IPS-20b (cell line): ENCODE data around the gene ENTPD1.
"Not testable (repeated sequence)": the region's sequence is repeated elsewhere in the genome, so short reads cannot be mapped to it uniquely, and the experiment has no call there.

Experiments
- H3K27ac ChIP-seq: one replicate; pipeline ENCODE4 v1.5.1; 2013; ENCODE audit warnings: low read length
- H3K27me3 ChIP-seq: 2 replicates; pipeline ENCODE4 v1.6.1; 2013; ENCODE audit warnings: mild to moderate bottlenecking, low read length, inconsistent platforms; ENCODE audit not compliant: insufficient read depth
- H3K36me3 ChIP-seq: 2 replicates; pipeline ENCODE4 v1.6.1; 2013; ENCODE audit warnings: low read depth, mild to moderate bottlenecking, inconsistent platforms, low read length, moderate library complexity; ENCODE audit not compliant: insufficient read depth
- H3K4me1 ChIP-seq: 2 replicates; pipeline ENCODE4 v1.6.1; 2013; ENCODE audit warnings: mild to moderate bottlenecking, control low read depth, inconsistent platforms, low read length, moderate library complexity; ENCODE audit not compliant: insufficient read depth
- H3K4me3 ChIP-seq: 2 replicates; pipeline ENCODE4 v1.5.1; 2013; ENCODE audit warnings: mild to moderate bottlenecking, low read length, inconsistent platforms
- H3K9ac ChIP-seq: 2 replicates; pipeline ENCODE4 v1.6.1; 2013; ENCODE audit warnings: low read depth, mild to moderate bottlenecking, inconsistent platforms, low read length, moderate library complexity
- H3K9me3 ChIP-seq: 2 replicates; pipeline ENCODE4 v1.6.1; 2013; ENCODE audit warnings: mild to moderate bottlenecking, low read depth, low read length, inconsistent platforms; ENCODE audit not compliant: insufficient read depth

ENTPD1 gene

DNA sequence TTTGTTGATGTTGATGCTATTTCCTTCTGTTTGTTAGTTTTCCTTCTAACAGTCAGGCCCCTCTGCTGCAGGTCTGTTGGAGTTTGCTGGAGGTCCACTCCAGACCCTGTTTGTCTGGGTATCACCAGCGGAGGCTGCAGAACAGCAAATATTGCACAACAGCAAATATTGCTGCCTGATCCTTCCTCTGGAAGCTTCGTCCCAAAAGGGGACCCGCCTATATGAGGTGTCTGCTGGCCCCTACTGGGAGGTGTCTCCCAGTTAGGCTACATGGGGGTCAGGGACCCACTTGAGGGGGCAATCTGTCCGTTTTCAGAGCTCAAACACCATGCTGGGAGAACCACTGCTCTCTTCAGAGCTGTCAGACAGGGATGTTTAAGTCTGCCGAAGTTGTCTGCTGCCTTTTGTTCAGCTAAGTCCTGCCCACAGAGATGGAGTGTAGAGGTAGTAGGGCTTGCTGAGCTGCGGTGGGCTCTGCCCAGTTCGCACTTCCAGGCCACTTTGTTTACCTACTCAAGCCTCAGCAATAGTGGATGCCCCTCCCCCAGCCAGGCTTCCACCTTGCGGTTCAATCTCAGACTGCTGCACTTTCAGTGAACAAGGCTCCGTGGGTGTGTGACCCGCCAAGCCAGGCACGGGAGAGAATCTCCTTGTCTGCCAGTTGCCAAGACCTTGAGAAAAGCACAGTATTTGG is 50.9 kb downstream of the ENTPD1 start:
- peaks cover 43% of the 10 kb centered on the region for H3K9me3 ChIP-seq
- H3K4me1 ChIP-seq, H3K27ac ChIP-seq, H3K4me3 ChIP-seq, H3K36me3 ChIP-seq, H3K27me3 ChIP-seq, H3K9ac ChIP-seq: not testable (repeated sequence)

- not testable (repeated sequence) for H3K4me1 ChIP-seq, H3K9ac ChIP-seq, H3K27ac ChIP-seq, H3K4me3 ChIP-seq, H3K27me3 ChIP-seq, H3K36me3 ChIP-seq
- H3K9me3 ChIP-seq, result peaks cover 37% of the 10 kb centered on the region
Measured at GRCh38 chr10:95808705-95809308, 52.8 kb downstream of the ENTPD1 start.

DNA sequence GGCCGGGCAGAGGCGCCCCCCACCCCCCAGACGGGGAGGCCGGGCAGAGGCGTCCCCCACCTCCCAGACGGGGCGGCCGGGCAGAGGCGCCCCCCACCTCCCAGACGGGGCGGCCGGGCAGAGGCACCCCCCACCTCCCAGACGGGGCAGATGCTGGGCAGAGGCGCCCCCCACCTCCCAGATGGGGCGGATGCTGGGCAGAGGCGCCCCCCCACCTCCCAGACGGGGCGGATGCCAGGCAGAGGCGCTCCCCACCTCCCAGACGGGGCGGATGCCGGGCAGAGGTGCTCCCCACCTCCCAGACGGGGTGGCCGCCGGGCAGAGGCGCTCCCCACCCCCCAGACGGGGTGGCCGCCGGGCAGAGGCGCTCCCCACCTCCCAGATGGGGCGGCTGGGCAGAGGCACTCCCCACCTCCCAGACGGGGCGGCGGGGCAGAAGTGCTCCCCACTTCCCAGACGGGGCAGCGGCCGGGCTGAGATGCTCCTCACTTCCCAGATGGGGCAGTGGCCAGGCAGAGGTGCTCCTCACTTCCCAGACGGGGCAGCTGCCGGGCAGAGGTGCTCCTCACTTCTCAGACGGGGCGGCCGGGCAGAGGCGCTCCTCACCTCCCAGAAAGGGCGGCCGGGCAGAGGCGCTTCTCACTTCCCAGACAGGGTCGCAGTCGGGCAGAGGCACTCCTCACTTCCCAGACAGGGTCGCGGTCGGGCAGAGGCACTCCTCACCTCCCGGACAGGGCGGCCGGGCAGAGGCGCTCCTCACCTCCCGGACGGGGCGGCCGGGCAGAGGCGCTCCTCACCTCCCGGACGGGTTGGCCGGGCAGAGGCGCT is 53.6 kb downstream of the ENTPD1 start:
- H3K4me3 ChIP-seq, result no peak overlapping the region

DNA sequence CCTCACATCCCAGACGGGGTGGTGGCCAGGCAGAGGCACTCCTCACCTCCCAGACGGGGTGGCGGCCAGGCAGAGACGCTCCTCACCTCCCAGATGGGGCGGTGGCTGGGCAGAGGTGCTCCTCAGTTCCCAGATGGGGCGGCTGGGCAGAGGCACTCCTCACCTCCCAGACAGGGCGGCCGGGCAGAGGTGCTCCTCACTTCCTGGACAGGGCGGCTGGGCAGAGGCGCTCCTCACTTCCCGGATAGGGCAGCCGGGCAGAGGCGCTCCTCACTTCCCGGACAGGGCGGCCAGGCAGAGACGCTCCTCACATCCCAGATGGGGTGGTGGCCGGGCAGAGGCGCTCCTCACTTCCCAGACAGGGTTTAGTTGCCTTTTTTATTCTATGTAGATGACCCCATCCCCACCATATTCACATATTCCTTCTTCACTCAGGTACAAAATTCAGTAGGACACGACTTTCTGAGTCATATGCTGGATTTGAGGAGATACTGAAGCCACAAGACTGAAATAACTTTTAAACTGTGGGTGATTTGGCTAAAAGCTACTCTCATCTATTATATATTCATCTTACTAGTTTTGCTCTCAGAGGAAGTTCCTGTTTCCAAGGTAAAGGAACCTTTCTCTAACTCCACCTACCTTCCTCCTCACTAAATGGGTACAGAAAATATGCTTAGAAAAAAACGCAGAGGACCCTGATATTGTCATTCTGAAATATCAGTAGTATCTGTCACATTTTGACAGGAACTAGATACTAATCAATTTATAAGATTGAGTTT is 54.4 kb downstream of the ENTPD1 start:
- Histone ChIP-seq H3K27me3 (no peaks in the 10 kb centered on the region), H3K27ac (no peak overlapping the region), H3K36me3 (no peaks in the 10 kb centered on the region), H3K9me3 (peaks cover 37% of the 10 kb centered on the region), H3K4me1 (no peaks in the 10 kb centered on the region), H3K9ac (no peak overlapping the region), H3K4me3 (no peak overlapping the region)

More for the DNA sequence above, 53.6 kb downstream of the ENTPD1 start:
- no peaks in the 10 kb centered on the region for H3K36me3 ChIP-seq
- no peak overlapping the region for H3K27ac ChIP-seq
- no peaks in the 10 kb centered on the region for H3K27me3 ChIP-seq
- H3K9ac ChIP-seq, result no peak overlapping the region
- no peaks in the 10 kb centered on the region for H3K4me1 ChIP-seq
- H3K9me3 ChIP-seq, result peaks cover 37% of the 10 kb centered on the region

- no peaks in the 10 kb centered on the region for H3K4me1 ChIP-seq
- H3K9me3 ChIP-seq, result peaks cover 22% of the 10 kb centered on the region
- no peaks in the 10 kb centered on the region for H3K27me3 ChIP-seq
- no peak overlapping the region for H3K4me3 ChIP-seq
- H3K27ac ChIP-seq, result no peak overlapping the region
- H3K36me3 ChIP-seq, result no peaks in the 10 kb centered on the region
- H3K9ac ChIP-seq, result no peak overlapping the region
Measured at GRCh38 chr10:95813054-95813685, 57.2 kb downstream of the ENTPD1 start.

- Histone ChIP-seq H3K9ac (no peak overlapping the region), H3K4me3 (no peak overlapping the region), H3K9me3 (peaks cover 19% of the 10 kb centered on the region), H3K27ac (no peak overlapping the region), H3K36me3 (no peaks in the 10 kb centered on the region), H3K4me1 (no peaks in the 10 kb centered on the region), H3K27me3 (no peaks in the 10 kb centered on the region)
Measured at GRCh38 chr10:95814011-95814727, 58.2 kb downstream of the ENTPD1 start.

DNA sequence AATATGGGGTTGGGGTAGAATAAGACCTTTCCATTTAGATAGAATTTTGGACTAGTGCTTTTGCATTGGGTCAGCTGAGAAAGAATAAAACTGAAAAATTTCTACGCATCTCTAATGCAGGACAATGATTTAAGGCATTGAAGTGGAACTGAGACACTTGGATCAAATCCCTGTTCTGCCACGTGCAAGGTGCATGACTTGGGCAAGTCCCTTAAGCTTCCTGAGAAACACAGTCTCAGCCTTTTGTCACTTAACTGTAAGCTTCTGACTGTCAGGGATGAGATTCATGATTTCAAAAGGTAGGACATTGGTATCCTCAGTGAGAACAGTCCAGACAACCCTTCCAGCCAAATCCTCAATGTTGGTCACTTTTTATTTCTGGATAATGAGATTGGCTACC is 59.2 kb downstream of the ENTPD1 start:
- H3K9me3 ChIP-seq, result peaks cover 13% of the 10 kb centered on the region
- H3K27me3 ChIP-seq, result no peaks in the 10 kb centered on the region
- H3K27ac ChIP-seq, result no peak overlapping the region
- no peaks in the 10 kb centered on the region for H3K36me3 ChIP-seq
- H3K4me1 ChIP-seq, result no peaks in the 10 kb centered on the region
- H3K4me3 ChIP-seq, result no peak overlapping the region
- no peak overlapping the region for H3K9ac ChIP-seq

GRCh38 chr10:95815701-95816240 is 59.8 kb downstream of the ENTPD1 start:
- no peaks in the 10 kb centered on the region for H3K27me3 ChIP-seq
- H3K9me3 ChIP-seq, result peaks cover 8% of the 10 kb centered on the region
- H3K4me1 ChIP-seq, result no peaks in the 10 kb centered on the region
- no peaks in the 10 kb centered on the region for H3K36me3 ChIP-seq
- no peak overlapping the region for H3K27ac ChIP-seq
- H3K4me3 ChIP-seq, result no peak overlapping the region
- no peak overlapping the region for H3K9ac ChIP-seq

DNA sequence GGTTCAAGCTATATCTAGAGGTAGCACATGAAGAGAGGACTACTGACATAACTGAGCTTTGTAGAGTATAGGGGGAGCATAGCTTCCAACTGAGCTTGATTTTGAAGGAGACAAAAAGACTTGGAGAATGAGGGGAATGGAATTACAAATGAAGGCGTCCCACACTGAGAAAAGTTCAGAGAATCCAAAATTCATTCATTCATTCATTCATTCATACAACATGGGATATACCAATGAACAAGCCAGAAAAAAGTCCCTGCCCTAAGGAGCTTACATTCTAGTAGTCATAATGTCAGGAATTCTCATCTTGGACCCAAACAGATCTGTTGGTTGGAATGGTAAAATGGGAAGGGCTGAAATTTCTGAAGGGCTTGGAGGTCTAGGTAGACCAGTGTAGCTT is 62.0 kb downstream of the ENTPD1 start:
- Histone ChIP-seq H3K9ac (no peak overlapping the region), H3K27ac (no peak overlapping the region), H3K4me3 (no peak overlapping the region), H3K36me3 (no peaks in the 10 kb centered on the region), H3K4me1 (no peaks in the 10 kb centered on the region), H3K9me3 (no peaks in the 10 kb centered on the region), H3K27me3 (no peaks in the 10 kb centered on the region)

- H3K36me3 ChIP-seq, result no peaks in the 10 kb centered on the region
- H3K27me3 ChIP-seq, result no peaks in the 10 kb centered on the region
- H3K27ac ChIP-seq, result no peak overlapping the region
- H3K9ac ChIP-seq, result no peak overlapping the region
- no peak overlapping the region for H3K4me3 ChIP-seq
- no peaks in the 10 kb centered on the region for H3K9me3 ChIP-seq
- H3K4me1 ChIP-seq, result no peaks in the 10 kb centered on the region
Measured at GRCh38 chr10:95818668-95819067, 62.7 kb downstream of the ENTPD1 start.
